ENCODE measurements around the gene CYGB.
A peak's percentile ranks its signal among the peaks of the same experiment; 100 is the strongest.
"Not testable (repeated sequence)": the region's sequence is repeated elsewhere in the genome, so short reads cannot be mapped to it uniquely, and the experiment has no call there.

The CYGB gene

GRCh38 chr17:76567634-76568432, 30.3 kb upstream of the CYGB start:
- Histone ChIP-seq H3K36me3 (ENCODE audit: control insufficient read depth in 1 of 2, insufficient read depth in 2 of 2, low read length in 2 of 2) (peaks cover 5 to 29% of the 10 kb centered on the region in 2 donors), H3K4me3 (ENCODE audit: low read depth in 1 of 2, low read length in 2 of 2) (no peak overlapping the region), H3K27ac (ENCODE audit: low read depth, low read length) (no peak overlapping the region), H3K9ac (ENCODE audit: low read depth in 1 of 2, low read length in 2 of 2) (no peak overlapping the region), H3K27me3 (ENCODE audit: control insufficient read depth in 1 of 2, insufficient read depth in 2 of 2, low read length in 2 of 2) (peaks cover 0 to 6% of the 10 kb centered on the region in 2 donors), H3K4me1 (ENCODE audit: control insufficient read depth in 1 of 2, insufficient read depth in 2 of 2, low read length in 2 of 2) (peaks cover under 1 to 4% of the 10 kb centered on the region in 2 donors), H3K9me3 (ENCODE audit: control insufficient read depth in 1 of 2, low read length in 2 of 2) (no peaks in the 10 kb centered on the region)

- Histone ChIP-seq H3K36me3 (ENCODE audit: control insufficient read depth in 1 of 2, insufficient read depth in 2 of 2, low read length in 2 of 2) (peaks cover 6 to 33% of the 10 kb centered on the region in 2 donors), H3K4me1 (ENCODE audit: control insufficient read depth in 1 of 2, insufficient read depth in 2 of 2, low read length in 2 of 2) (peaks cover 3 to 4% of the 10 kb centered on the region in 2 donors)
Observed at GRCh38 chr17:76566988-76567431, 29.5 kb upstream of the CYGB start.

GRCh38 chr17:76566613-76566943, 29.1 kb upstream of the CYGB start:
- peaks cover 0 to 6% of the 10 kb centered on the region in 2 donors for H3K27me3 ChIP-seq (ENCODE audit: control insufficient read depth in 1 of 2, insufficient read depth in 2 of 2, low read length in 2 of 2)
- H3K9ac ChIP-seq (ENCODE audit: low read depth in 1 of 2, low read length in 2 of 2): no peak overlapping the region
- H3K4me1 ChIP-seq (ENCODE audit: control insufficient read depth in 1 of 2, insufficient read depth in 2 of 2, low read length in 2 of 2): peaks cover 8% of the 10 kb centered on the region in 2 donors
- H3K36me3 ChIP-seq (ENCODE audit: control insufficient read depth in 1 of 2, insufficient read depth in 2 of 2, low read length in 2 of 2): peaks cover 10 to 38% of the 10 kb centered on the region in 2 donors
- no peak overlapping the region for H3K27ac ChIP-seq (ENCODE audit: low read depth, low read length)
- no peaks in the 10 kb centered on the region for H3K9me3 ChIP-seq (ENCODE audit: control insufficient read depth in 1 of 2, low read length in 2 of 2)
- no peak overlapping the region for H3K4me3 ChIP-seq (ENCODE audit: low read depth in 1 of 2, low read length in 2 of 2)

More at GRCh38 chr17:76566988-76567431, 29.5 kb upstream of the CYGB start:
- Histone ChIP-seq H3K9ac (ENCODE audit: low read depth in 1 of 2, low read length in 2 of 2) (no peak overlapping the region), H3K9me3 (ENCODE audit: control insufficient read depth in 1 of 2, low read length in 2 of 2) (no peaks in the 10 kb centered on the region), H3K27me3 (ENCODE audit: control insufficient read depth in 1 of 2, insufficient read depth in 2 of 2, low read length in 2 of 2) (peaks cover 0 to 6% of the 10 kb centered on the region in 2 donors), H3K27ac (ENCODE audit: low read depth, low read length) (no peak overlapping the region), H3K4me3 (ENCODE audit: low read depth in 1 of 2, low read length in 2 of 2) (no peak overlapping the region)

- H3K27me3 ChIP-seq (ENCODE audit: control insufficient read depth in 1 of 2, insufficient read depth in 2 of 2, low read length in 2 of 2): peaks cover 0 to 6% of the 10 kb centered on the region in 2 donors
- H3K9me3 ChIP-seq (ENCODE audit: control insufficient read depth in 1 of 2, low read length in 2 of 2): no peaks in the 10 kb centered on the region
- H3K4me3 ChIP-seq (ENCODE audit: low read depth in 1 of 2, low read length in 2 of 2): no peak overlapping the region
- peaks cover 13 to 43% of the 10 kb centered on the region in 2 donors for H3K36me3 ChIP-seq (ENCODE audit: control insufficient read depth in 1 of 2, insufficient read depth in 2 of 2, low read length in 2 of 2)
- no peak overlapping the region for H3K27ac ChIP-seq (ENCODE audit: low read depth, low read length)
- H3K4me1 ChIP-seq (ENCODE audit: control insufficient read depth in 1 of 2, insufficient read depth in 2 of 2, low read length in 2 of 2): peaks cover 11 to 14% of the 10 kb centered on the region in 2 donors
- H3K9ac ChIP-seq (ENCODE audit: low read depth in 1 of 2, low read length in 2 of 2): no peak overlapping the region
Observed at GRCh38 chr17:76565728-76566612, 28.5 kb upstream of the CYGB start.

GRCh38 chr17:76564991-76565727, 27.6 kb upstream of the CYGB start:
- H3K27ac ChIP-seq (ENCODE audit: low read depth, low read length); H3K4me3 ChIP-seq (ENCODE audit: low read depth in 1 of 2, low read length in 2 of 2); H3K9ac ChIP-seq (ENCODE audit: low read depth in 1 of 2, low read length in 2 of 2); H3K9me3 ChIP-seq (ENCODE audit: control insufficient read depth in 1 of 2, low read length in 2 of 2); H3K27me3 ChIP-seq (ENCODE audit: control insufficient read depth in 1 of 2, insufficient read depth in 2 of 2, low read length in 2 of 2): not testable (repeated sequence)
- Histone ChIP-seq H3K4me1 (ENCODE audit: control insufficient read depth in 1 of 2, insufficient read depth in 2 of 2, low read length in 2 of 2) (peaks cover 15 to 21% of the 10 kb centered on the region in 2 donors), H3K36me3 (ENCODE audit: control insufficient read depth in 1 of 2, insufficient read depth in 2 of 2, low read length in 2 of 2) (peaks cover 13 to 43% of the 10 kb centered on the region in 2 donors)

- not testable (repeated sequence) for H3K27ac ChIP-seq (ENCODE audit: low read depth, low read length); H3K27me3 ChIP-seq (ENCODE audit: control insufficient read depth in 1 of 2, insufficient read depth in 2 of 2, low read length in 2 of 2); H3K9me3 ChIP-seq (ENCODE audit: control insufficient read depth in 1 of 2, low read length in 2 of 2); H3K9ac ChIP-seq (ENCODE audit: low read depth in 1 of 2, low read length in 2 of 2); H3K4me3 ChIP-seq (ENCODE audit: low read depth in 1 of 2, low read length in 2 of 2)
- Histone ChIP-seq H3K4me1 (ENCODE audit: control insufficient read depth in 1 of 2, insufficient read depth in 2 of 2, low read length in 2 of 2) (peaks cover 32 to 33% of the 10 kb centered on the region in 2 donors), H3K36me3 (ENCODE audit: control insufficient read depth in 1 of 2, insufficient read depth in 2 of 2, low read length in 2 of 2) (peaks cover 13 to 43% of the 10 kb centered on the region in 2 donors)
Observed at GRCh38 chr17:76563359-76563758, 25.9 kb upstream of the CYGB start.

GRCh38 chr17:76562734-76563148, 25.2 kb upstream of the CYGB start:
- peaks cover 33 to 35% of the 10 kb centered on the region in 2 donors for H3K4me1 ChIP-seq (ENCODE audit: control insufficient read depth in 1 of 2, insufficient read depth in 2 of 2, low read length in 2 of 2)
- peaks cover 13 to 43% of the 10 kb centered on the region in 2 donors for H3K36me3 ChIP-seq (ENCODE audit: control insufficient read depth in 1 of 2, insufficient read depth in 2 of 2, low read length in 2 of 2)
- no peak overlapping the region for H3K9ac ChIP-seq (ENCODE audit: low read depth in 1 of 2, low read length in 2 of 2)
- no peaks in the 10 kb centered on the region for H3K27me3 ChIP-seq (ENCODE audit: control insufficient read depth in 1 of 2, insufficient read depth in 2 of 2, low read length in 2 of 2)
- no peaks in the 10 kb centered on the region for H3K9me3 ChIP-seq (ENCODE audit: control insufficient read depth in 1 of 2, low read length in 2 of 2)
- no peak overlapping the region for H3K4me3 ChIP-seq (ENCODE audit: low read depth in 1 of 2, low read length in 2 of 2)
- no peak overlapping the region for H3K27ac ChIP-seq (ENCODE audit: low read depth, low read length)

GRCh38 chr17:76561799-76562268, 24.3 kb upstream of the CYGB start:
- H3K9ac ChIP-seq (ENCODE audit: low read depth in 1 of 2, low read length in 2 of 2): no peak overlapping the region
- H3K27me3 ChIP-seq (ENCODE audit: control insufficient read depth in 1 of 2, insufficient read depth in 2 of 2, low read length in 2 of 2): no peaks in the 10 kb centered on the region
- H3K4me1 ChIP-seq (ENCODE audit: control insufficient read depth in 1 of 2, insufficient read depth in 2 of 2, low read length in 2 of 2): peaks cover 33 to 38% of the 10 kb centered on the region in 2 donors
- H3K9me3 ChIP-seq (ENCODE audit: control insufficient read depth in 1 of 2, low read length in 2 of 2): no peaks in the 10 kb centered on the region
- H3K36me3 ChIP-seq (ENCODE audit: control insufficient read depth in 1 of 2, insufficient read depth in 2 of 2, low read length in 2 of 2): peaks cover 13 to 39% of the 10 kb centered on the region in 2 donors
- H3K27ac ChIP-seq (ENCODE audit: low read depth, low read length): peak overlapping the region; percentile 41
- H3K4me3 ChIP-seq (ENCODE audit: low read depth in 1 of 2, low read length in 2 of 2): no peak overlapping the region

GRCh38 chr17:76561332-76561731, 23.8 kb upstream of the CYGB start:
- Histone ChIP-seq H3K4me1 (ENCODE audit: control insufficient read depth in 1 of 2, insufficient read depth in 2 of 2, low read length in 2 of 2) (peaks cover 36 to 38% of the 10 kb centered on the region in 2 donors), H3K27ac (ENCODE audit: low read depth, low read length) (no peak overlapping the region), H3K4me3 (ENCODE audit: low read depth in 1 of 2, low read length in 2 of 2) (peak overlapping the region in 1 of 2 donors; percentile 25), H3K9ac (ENCODE audit: low read depth in 1 of 2, low read length in 2 of 2) (peak overlapping the region in 1 of 2 donors; percentile 32), H3K27me3 (ENCODE audit: control insufficient read depth in 1 of 2, insufficient read depth in 2 of 2, low read length in 2 of 2) (no peaks in the 10 kb centered on the region), H3K36me3 (ENCODE audit: control insufficient read depth in 1 of 2, insufficient read depth in 2 of 2, low read length in 2 of 2) (peaks cover 13 to 34% of the 10 kb centered on the region in 2 donors), H3K9me3 (ENCODE audit: control insufficient read depth in 1 of 2, low read length in 2 of 2) (no peaks in the 10 kb centered on the region)
